Hepatocyte (in vitro differentiated cells): ENCODE measurements around the gene DPYSL3. TPM values are rescaled to one million over a fixed set of nuclear protein-coding genes. Genes with fewer than 3 reads are reported as not detected.

Experiments
- DNase-seq: peaks from one replicate; pipeline ENCODE4 v3.0.0-alpha.2; 2016; ENCODE audit warnings: low spot score
- H2AFZ ChIP-seq: fragments of 200-600 bp; sonication (generic); 2 replicates; pipeline ENCODE4 v1.6.0; 2016; ENCODE audit warnings: antibody characterized with exemption, mild to moderate bottlenecking
- H3K27ac ChIP-seq: fragments of 200-600 bp; sonication (generic); 2 replicates; pipeline ENCODE4 v1.5.1; 2016; ENCODE audit warnings: mild to moderate bottlenecking
- H3K27me3 ChIP-seq: fragments of 200-600 bp; sonication (generic); 2 replicates; pipeline ENCODE4 v1.6.1; 2016
- H3K36me3 ChIP-seq: fragments of 200-600 bp; sonication (generic); replicated peaks from 2 replicates; pipeline ENCODE4 v1.5.1; 2016; ENCODE audit warnings: low read depth; ENCODE audit not compliant: insufficient read depth
- H3K4me1 ChIP-seq: fragments of 200-600 bp; sonication (generic); 2 replicates; pipeline ENCODE4 v1.5.1; 2016; ENCODE audit warnings: mild to moderate bottlenecking, moderate library complexity; ENCODE audit not compliant: insufficient read depth
- H3K4me2 ChIP-seq: fragments of 200-600 bp; sonication (generic); 2 replicates; pipeline ENCODE4 v1.6.0; 2016
- H3K4me3 ChIP-seq: fragments of 200-600 bp; sonication (generic); 2 replicates; pipeline ENCODE4 v1.5.1; 2016; ENCODE audit warnings: mild to moderate bottlenecking
- H3K79me2 ChIP-seq: fragments of 200-600 bp; sonication (generic); 2 replicates; pipeline ENCODE4 v1.6.0; 2017; ENCODE audit warnings: mild to moderate bottlenecking
- H3K9me2 ChIP-seq: fragments of 200-600 bp; sonication (generic); replicated peaks from 2 replicates; pipeline ENCODE4 v1.6.0; 2017; ENCODE audit warnings: mild to moderate bottlenecking; ENCODE audit not compliant: insufficient read depth
- H3K9me3 ChIP-seq: fragments of 200-600 bp; sonication (generic); 2 replicates; pipeline ENCODE4 v1.5.1; 2016; ENCODE audit warnings: low read depth, mild to moderate bottlenecking
- H4K20me1 ChIP-seq: fragments of 200-600 bp; sonication (generic); 2 replicates; pipeline ENCODE4 v1.6.0; 2016; ENCODE audit warnings: mild to moderate bottlenecking; ENCODE audit not compliant: insufficient read depth, poor library complexity, severe bottlenecking
- EZH2 ChIP-seq: fragments of 200-600 bp; sonication (generic); IDR thresholded peaks from 2 replicates; pipeline ENCODE4 v1.6.1; 2016; ENCODE audit warnings: antibody characterized with exemption, mild to moderate bottlenecking, borderline replicate concordance
- EZH2phosphoT487 ChIP-seq: fragments of 200-600 bp; sonication (generic); IDR thresholded peaks from one replicate; pipeline ENCODE4 v1.6.1; 2018; ENCODE audit warnings: antibody characterized with exemption, mild to moderate bottlenecking, low read depth, moderate library complexity; ENCODE audit not compliant: unreplicated experiment, severe bottlenecking
- WGBS: methylation state at CpG from one replicate; pipeline ENCODE4 v1.1.6; 2016; ENCODE audit warnings: low lambda C conversion rate; ENCODE audit errors: missing lambda C conversion rate; 5-methylcytosine and 5-hydroxymethylcytosine counted together
- polyA plus RNA-seq: library from polyadenylated mRNA; unstranded; fragments of >200 nt; fragmentation: Nextera tagmentation; extraction: Ambion mirVana; gene quantifications from 2 replicates; pipeline ENCODE4 v1.2.1, GENCODE V29; 2016
- total RNA-seq: library from RNA; depleted of rRNA; stranded (reverse); fragments of >200 nt; gene quantifications from 2 replicates; pipeline ENCODE4 v1.2.3, GENCODE V29; 2014
- TF ChIP-seq, protein P1 (sequence below): fragments of 200-600 bp; sonication (generic); IDR thresholded peaks from 2 replicates; pipeline ENCODE4 v1.5.1; 2016; ENCODE audit warnings: antibody characterized with exemption, mild to moderate bottlenecking; ENCODE audit not compliant: poor library complexity

DPYSL3 gene
- total and polyA plus RNA-seq, 2 experiments from 2014 or later = 35.7 to 78.0 TPM

DNA sequence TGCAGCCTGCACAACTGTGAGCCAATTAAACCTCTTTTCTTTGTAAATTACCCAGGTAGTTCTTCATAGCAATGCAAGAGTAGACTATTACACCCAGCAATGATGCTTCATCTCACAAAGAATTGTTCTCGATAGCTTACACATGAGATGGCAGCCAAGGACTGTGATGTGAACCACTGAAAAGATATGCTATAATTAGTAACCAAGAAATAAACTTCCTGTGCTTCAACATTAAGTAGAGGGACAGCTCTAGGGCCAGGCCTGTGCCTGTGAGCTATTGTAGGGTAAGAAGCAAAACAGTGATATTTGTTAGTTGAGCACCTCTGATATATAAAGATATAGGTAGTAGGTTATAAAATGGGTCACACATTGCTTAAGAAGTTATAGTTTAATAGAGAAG lies 41.8 kb upstream of the DPYSL3 start:
- no peak overlapping the region for H3K4me2 ChIP-seq
- H3K9me3 ChIP-seq = no peaks in the 10 kb centered on the region
- no peak overlapping the region for H3K27ac ChIP-seq
- no peak for DNase-seq
- H2AFZ ChIP-seq = no peak overlapping the region
- H3K4me3 ChIP-seq = no peak overlapping the region
- H3K9me2 ChIP-seq = no peaks in the 10 kb centered on the region
- TF ChIP-seq EZH2phosphoT487 = no peak
- TF ChIP-seq EZH2 = no peak
- TF ChIP-seq, protein P1, sequence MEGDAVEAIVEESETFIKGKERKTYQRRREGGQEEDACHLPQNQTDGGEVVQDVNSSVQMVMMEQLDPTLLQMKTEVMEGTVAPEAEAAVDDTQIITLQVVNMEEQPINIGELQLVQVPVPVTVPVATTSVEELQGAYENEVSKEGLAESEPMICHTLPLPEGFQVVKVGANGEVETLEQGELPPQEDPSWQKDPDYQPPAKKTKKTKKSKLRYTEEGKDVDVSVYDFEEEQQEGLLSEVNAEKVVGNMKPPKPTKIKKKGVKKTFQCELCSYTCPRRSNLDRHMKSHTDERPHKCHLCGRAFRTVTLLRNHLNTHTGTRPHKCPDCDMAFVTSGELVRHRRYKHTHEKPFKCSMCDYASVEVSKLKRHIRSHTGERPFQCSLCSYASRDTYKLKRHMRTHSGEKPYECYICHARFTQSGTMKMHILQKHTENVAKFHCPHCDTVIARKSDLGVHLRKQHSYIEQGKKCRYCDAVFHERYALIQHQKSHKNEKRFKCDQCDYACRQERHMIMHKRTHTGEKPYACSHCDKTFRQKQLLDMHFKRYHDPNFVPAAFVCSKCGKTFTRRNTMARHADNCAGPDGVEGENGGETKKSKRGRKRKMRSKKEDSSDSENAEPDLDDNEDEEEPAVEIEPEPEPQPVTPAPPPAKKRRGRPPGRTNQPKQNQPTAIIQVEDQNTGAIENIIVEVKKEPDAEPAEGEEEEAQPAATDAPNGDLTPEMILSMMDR = no peak
- peaks cover 13% of the 10 kb centered on the region for H3K4me1 ChIP-seq
- no peaks in the 10 kb centered on the region for H3K27me3 ChIP-seq
- 89% methylated on average over 1 of the region's 1 CpG for WGBS
- no peaks in the 10 kb centered on the region for H3K79me2 ChIP-seq
- no peaks in the 10 kb centered on the region for H4K20me1 ChIP-seq
- no peaks in the 10 kb centered on the region for H3K36me3 ChIP-seq

DNA sequence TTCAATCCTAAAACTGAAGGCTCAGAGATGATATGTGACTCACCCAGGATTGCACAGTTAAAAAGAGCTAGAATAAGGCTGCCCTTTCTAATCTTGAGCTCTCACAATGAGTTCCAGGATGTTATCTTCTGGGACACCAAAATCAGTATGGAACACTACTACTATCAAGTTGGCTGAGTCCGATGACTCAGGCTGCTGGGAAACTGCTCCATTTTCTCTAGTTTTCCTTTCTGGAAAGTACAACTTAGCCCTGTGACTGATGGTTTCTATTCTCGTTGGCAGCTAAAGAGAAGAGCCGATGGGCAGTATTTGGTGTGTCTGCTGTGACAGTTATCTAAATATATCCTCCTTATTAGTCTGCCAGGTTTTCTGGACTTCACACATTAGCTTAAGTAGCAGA lies 37.9 kb upstream of the DPYSL3 start:
- H3K4me3 ChIP-seq = no peak overlapping the region
- no peaks in the 10 kb centered on the region for H4K20me1 ChIP-seq
- H3K27me3 ChIP-seq = no peaks in the 10 kb centered on the region
- H3K4me2 ChIP-seq = no peak overlapping the region
- WGBS = 72% methylated on average over 3 of the region's 3 CpGs
- no peaks in the 10 kb centered on the region for H3K9me2 ChIP-seq
- no peak overlapping the region for H3K27ac ChIP-seq
- DNase-seq = no peak
- H3K4me1 ChIP-seq = no peaks in the 10 kb centered on the region
- H3K36me3 ChIP-seq = no peaks in the 10 kb centered on the region
- TF ChIP-seq EZH2phosphoT487 (no peak), EZH2 (no peak)
- TF ChIP-seq, protein P1 = no peak
- H3K79me2 ChIP-seq = no peaks in the 10 kb centered on the region
- no peak overlapping the region for H2AFZ ChIP-seq
- no peaks in the 10 kb centered on the region for H3K9me3 ChIP-seq

DNA sequence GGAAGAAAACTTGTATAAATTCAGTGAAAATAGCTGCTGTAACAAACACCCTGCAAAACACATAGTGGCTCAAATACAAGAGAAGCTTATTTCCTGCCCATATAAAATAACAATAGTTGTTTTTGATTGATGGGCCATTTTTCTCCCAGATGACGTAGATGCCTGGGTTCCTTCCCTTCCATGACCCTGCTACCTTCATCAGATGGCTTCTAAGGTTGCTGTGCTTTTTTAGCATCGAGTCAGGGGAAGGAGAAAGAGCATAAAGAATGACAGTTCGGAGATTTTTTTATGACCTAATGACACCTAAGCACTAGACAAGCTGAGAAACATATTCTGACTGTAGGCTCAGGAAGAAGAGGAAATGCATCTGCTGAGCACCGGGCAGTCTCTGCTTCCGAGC lies 34.7 kb upstream of the DPYSL3 start:
- WGBS = 92% methylated on average over 5 of the region's 5 CpGs
- H4K20me1 ChIP-seq = no peaks in the 10 kb centered on the region
- H3K79me2 ChIP-seq = no peaks in the 10 kb centered on the region
- H3K27me3 ChIP-seq = no peaks in the 10 kb centered on the region
- no peaks in the 10 kb centered on the region for H3K4me1 ChIP-seq
- no peak overlapping the region for H3K4me2 ChIP-seq
- H3K9me2 ChIP-seq = no peaks in the 10 kb centered on the region
- no peak for TF ChIP-seq EZH2phosphoT487
- TF ChIP-seq, protein P1 = no peak
- no peak for TF ChIP-seq EZH2
- H3K36me3 ChIP-seq = no peaks in the 10 kb centered on the region
- DNase-seq = no peak
- no peak overlapping the region for H3K27ac ChIP-seq
- no peak overlapping the region for H2AFZ ChIP-seq
- no peaks in the 10 kb centered on the region for H3K9me3 ChIP-seq
- H3K4me3 ChIP-seq = no peak overlapping the region

DNA sequence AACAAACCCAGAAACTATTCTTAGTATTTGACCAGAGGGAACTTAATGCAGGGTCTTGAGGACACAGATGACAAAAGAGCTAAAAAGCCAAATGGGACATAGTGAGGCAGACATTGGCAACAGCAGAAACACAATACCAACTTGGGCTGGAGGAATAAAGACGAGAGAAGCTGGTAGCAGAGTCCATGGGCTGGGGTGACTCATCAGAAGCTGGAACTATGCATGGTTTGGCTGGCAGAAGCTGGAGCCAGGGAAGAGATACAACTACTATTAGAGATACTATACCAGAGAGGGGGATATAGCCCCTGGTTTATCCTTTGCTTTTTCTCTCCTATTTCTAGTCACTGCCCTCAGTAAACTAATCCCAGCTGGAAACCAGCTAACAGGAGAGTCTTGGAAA lies 29.2 kb upstream of the DPYSL3 start:
- Histone ChIP-seq H4K20me1 (no peaks in the 10 kb centered on the region), H3K9me2 (no peaks in the 10 kb centered on the region), H3K9me3 (no peaks in the 10 kb centered on the region), H3K4me3 (no peak overlapping the region), H3K27ac (no peak overlapping the region), H3K79me2 (no peaks in the 10 kb centered on the region), H3K36me3 (no peaks in the 10 kb centered on the region), H3K27me3 (no peaks in the 10 kb centered on the region), H3K4me1 (peaks cover 9% of the 10 kb centered on the region), H2AFZ (no peak overlapping the region), H3K4me2 (no peak overlapping the region)
- 56% methylated on average over 1 of the region's 1 CpG for WGBS
- DNase-seq = peak; percentile 38
- TF ChIP-seq EZH2phosphoT487 (no peak), EZH2 (no peak)
- TF ChIP-seq, protein P1 = no peak
